IMR-90 (cell line): ENCODE results near the gene NAV2. TPM values are rescaled to one million over a fixed set of nuclear protein-coding genes. Genes with fewer than 3 reads are reported as not detected.

Experiments used
- ATAC-seq: fragments of 200-7000 bp; cut with Tn5 transposase; 2 replicates; pipeline ENCODE4 v1.9.1; 2020; ENCODE audit warnings: low read depth, mild to moderate bottlenecking, moderate library complexity
- BruUV-seq: library from RNA; stranded (reverse); fragments of 400-500 nt; replicated peaks from 2 replicates; lab custom pipeline; 2021; lab: Mats Ljungman, UMichigan
- CTCF ChIA-PET: fragments of 300-600 bp; formaldehyde crosslinking; extraction: SDS; loops from one replicate; lab custom pipeline; 2021; ENCODE audit warnings: antibody characterized with exemption; lab: Yijun Ruan, JAX
- POLR2A ChIA-PET: fragments of 300-600 bp; sonication (Branson Sonifier 250); formaldehyde crosslinking; loops from one replicate; lab custom pipeline; 2022; ENCODE audit warnings: antibody characterized with exemption; ENCODE audit not compliant: unreplicated experiment; lab: Charles Lee
- DNase-seq: peaks from one replicate; pipeline ENCODE4 v3.0.0; 2013
- H2AFZ ChIP-seq: replicated peaks from 2 replicates; pipeline ENCODE3; 2013; ENCODE audit warnings: low read length, mild to moderate bottlenecking; ENCODE audit not compliant: poor library complexity
- H2AK5ac ChIP-seq: 2 replicates; pipeline ENCODE4 v1.6.1; 2013; ENCODE audit warnings: low read depth, low read length, inconsistent platforms
- H2AK9ac ChIP-seq: replicated peaks from 2 replicates; pipeline ENCODE3; 2013; ENCODE audit warnings: mild to moderate bottlenecking, low read depth, low read length, moderate library complexity; ENCODE audit not compliant: poor library complexity
- H2BK120ac ChIP-seq: 2 replicates; pipeline ENCODE4 v1.6.1; 2013; ENCODE audit warnings: low read depth, low read length, inconsistent platforms
- H2BK15ac ChIP-seq: 3 replicates; pipeline ENCODE4 v1.6.1; 2013; ENCODE audit warnings: low read depth, low read length, inconsistent platforms
- H2BK20ac ChIP-seq: 2 replicates; pipeline ENCODE4 v1.6.1; 2013; ENCODE audit warnings: low read depth, mild to moderate bottlenecking, inconsistent platforms, low read length, moderate library complexity
- H2BK5ac ChIP-seq: 2 replicates; pipeline ENCODE4 v1.6.1; 2013; ENCODE audit warnings: mild to moderate bottlenecking, low read depth, low read length, inconsistent platforms; ENCODE audit not compliant: poor library complexity, severe bottlenecking
- H3K14ac ChIP-seq: replicated peaks from 2 replicates; pipeline ENCODE4 v1.6.1; 2013; ENCODE audit warnings: low read depth, low read length, inconsistent platforms
- H3K18ac ChIP-seq: 2 replicates; pipeline ENCODE4 v1.6.1; 2013; ENCODE audit warnings: low read depth, low read length, control low read depth
- H3K23ac ChIP-seq: 2 replicates; pipeline ENCODE4 v1.6.1; 2013; ENCODE audit warnings: low read depth, low read length, inconsistent platforms
- H3K27ac ChIP-seq: 2 replicates; pipeline ENCODE4 v1.5.1; 2013; ENCODE audit warnings: mild to moderate bottlenecking, control low read depth, low read length; ENCODE audit not compliant: insufficient read depth
- H3K27me3 ChIP-seq: 2 replicates; pipeline ENCODE4 v1.6.1; 2013; ENCODE audit warnings: low read length; ENCODE audit not compliant: control insufficient read depth, insufficient read depth
- H3K36me3 ChIP-seq: 2 replicates; pipeline ENCODE4 v1.6.1; 2013; ENCODE audit warnings: low read length, mixed read lengths; ENCODE audit not compliant: control insufficient read depth, insufficient read depth
- H3K4ac ChIP-seq: 2 replicates; pipeline ENCODE4 v1.6.1; 2013; ENCODE audit warnings: low read depth, low read length, inconsistent platforms
- H3K4me1 ChIP-seq: 2 replicates; pipeline ENCODE4 v1.6.1; 2013; ENCODE audit warnings: low read length, mixed read lengths; ENCODE audit not compliant: control insufficient read depth, insufficient read depth
- H3K4me2 ChIP-seq: 2 replicates; pipeline ENCODE4 v1.6.1; 2013; ENCODE audit warnings: low read depth, mild to moderate bottlenecking, control low read depth, low read length, moderate library complexity
- H3K4me3 ChIP-seq: 2 replicates; pipeline ENCODE4 v1.5.1; 2013; ENCODE audit warnings: low read depth, mild to moderate bottlenecking, control low read depth, low read length, moderate library complexity; ENCODE audit not compliant: insufficient read depth
- H3K56ac ChIP-seq: 2 replicates; pipeline ENCODE4 v1.6.1; 2013; ENCODE audit warnings: low read length, inconsistent platforms; ENCODE audit not compliant: insufficient read depth; ENCODE audit errors: extremely low read depth
- H3K79me1 ChIP-seq, 2 experiments: 2 replicates each; pipeline ENCODE4 v1.6.1; 2013; ENCODE audit warnings: low read length in 2 of 2, inconsistent platforms in 1 of 2, low read depth in 1 of 2
- H3K9ac ChIP-seq: 2 replicates; pipeline ENCODE4 v1.6.1; 2013; ENCODE audit warnings: low read depth, low read length, control low read depth
- H3K9me1 ChIP-seq: 2 replicates; pipeline ENCODE4 v1.6.1; 2013; ENCODE audit warnings: low read length, inconsistent platforms; ENCODE audit not compliant: insufficient read depth
- H3K9me3 ChIP-seq: 2 replicates; pipeline ENCODE4 v1.6.1; 2013; ENCODE audit warnings: low read length; ENCODE audit not compliant: control insufficient read depth, insufficient read depth
- H4K20me1 ChIP-seq: 2 replicates; pipeline ENCODE4 v1.6.1; 2013; ENCODE audit warnings: low read length, inconsistent platforms; ENCODE audit not compliant: insufficient read depth
- H4K5ac ChIP-seq: 2 replicates; pipeline ENCODE4 v1.6.1; 2013; ENCODE audit warnings: mild to moderate bottlenecking, low read depth, low read length, control low read depth
- H4K8ac ChIP-seq, 2 experiments: 2 replicates each; pipeline ENCODE4 v1.6.1; 2013; ENCODE audit warnings: low read depth in 2 of 2, low read length in 2 of 2, control low read depth in 1 of 2, inconsistent platforms in 1 of 2
- H4K91ac ChIP-seq: 2 replicates; pipeline ENCODE4 v1.6.1; 2013; ENCODE audit warnings: low read depth, low read length, inconsistent platforms; ENCODE audit not compliant: insufficient read depth
- CEBPB ChIP-seq: IDR thresholded peaks from 2 replicates; pipeline ENCODE4 v1.6.1; 2012; ENCODE audit warnings: low read depth, low read length, improper control_type of control experiment
- MAFK ChIP-seq: IDR thresholded peaks from 2 replicates; pipeline ENCODE4 v1.6.1; 2012; ENCODE audit warnings: low read depth, low read length, improper control_type of control experiment
- MXI1 ChIP-seq: IDR thresholded peaks from 2 replicates; pipeline ENCODE4 v1.6.1; 2012; ENCODE audit warnings: low read depth, mild to moderate bottlenecking, low read length, moderate library complexity, borderline replicate concordance
- POLR2A ChIP-seq: IDR thresholded peaks from 2 replicates; pipeline ENCODE4 v1.6.1; 2012; ENCODE audit warnings: mild to moderate bottlenecking, low read depth, low read length
- RCOR1 ChIP-seq: IDR thresholded peaks from 2 replicates; pipeline ENCODE4 v1.6.1; 2012; ENCODE audit warnings: mild to moderate bottlenecking, low read length, improper control_type of control experiment; ENCODE audit not compliant: insufficient replicate concordance
- USF2 ChIP-seq: fragments of 150-350 bp; IDR thresholded peaks from 2 replicates; pipeline ENCODE4 v1.6.1; 2017; ENCODE audit warnings: mild to moderate bottlenecking, antibody characterized with exemption, low read length, low read depth
- WGBS, 2 experiments: methylation state at CpG; one replicate each; pipeline versions ENCODE4 v1.1.5 to v1.1.7; 2013; ENCODE audit warnings: missing lambda C conversion rate in 2 of 2; ENCODE audit not compliant: insufficient read length in 1 of 2; ENCODE audit errors: extremely low coverage in 2 of 2; 5-methylcytosine and 5-hydroxymethylcytosine counted together
- dilution Hi-C: fragments of 300-500 bp; cut with HindIII; formaldehyde crosslinking; loops from one replicate; pipeline ENCODE4 v1.14.3; 2018; ENCODE audit warnings: low sequenced_read_pairs; ENCODE audit not compliant: unreplicated experiment
- in situ Hi-C: fragments of 300-500 bp; cut with MboI; formaldehyde crosslinking; loops from 3 replicates; pipeline ENCODE4 v1.14.3; 2019; ENCODE audit warnings: low sequenced_read_pairs, inconsistent platforms, mixed read lengths
- intact Hi-C: fragments of 100-400 bp; cut with micrococcal nuclease; formaldehyde crosslinking; loops from 2 replicates; pipeline ENCODE4 v1.10.0; 2022
- polyA plus RNA-seq, 3 experiments: library from polyadenylated mRNA; depleted of rRNA; stranded (reverse); fragments of >200 nt; gene quantifications; 2 replicates each; pipeline ENCODE4 v1.2.3, GENCODE V29; 2012; ENCODE audit warnings: low replicate concordance in 1 of 3
- total RNA-seq: library from RNA; depleted of rRNA; stranded (reverse); fragments of >200 nt; gene quantifications from 2 replicates; pipeline ENCODE4 v1.2.3, GENCODE V29; 2012

NAV2 gene
- total and polyA plus RNA-seq, 2 of the 4 experiments (the other 2 are of a cell fraction), result 4.5 to 12.6 TPM

- H4K8ac ChIP-seq, result no peak overlapping the region
- no peak overlapping the region; the same call in 2 of the 3 replicates for H2BK15ac ChIP-seq
- H3K4me3 ChIP-seq, result peak overlapping the region; percentile 38; the same call in 1 of the 2 replicates
- TF ChIP-seq CEBPB, result peak; percentile 78
- TF ChIP-seq POLR2A, result no peak
- TF ChIP-seq MAFK, result no peak
- TF ChIP-seq MXI1, result no peak
- no peak for TF ChIP-seq USF2
- no peak for TF ChIP-seq RCOR1
- intact Hi-C loops (no loop called here), dilution Hi-C loops (no loop called here), in situ Hi-C loops (no loop called here)
- no peak overlapping the region for H2AFZ ChIP-seq
- no CpG with 5 or more reads among the region's 5 CpGs for WGBS, 2 experiments
- H3K18ac ChIP-seq, result peak overlapping the region; percentile 75; the same call in 1 of the 2 replicates
- H3K9me3 ChIP-seq, result no peaks in the 10 kb centered on the region
- peaks cover 18% of the 10 kb centered on the region for H3K4me1 ChIP-seq
- BruUV-seq, result no TSS peak
- H3K36me3 ChIP-seq, result 0 out of 2 replicates have a peak, but pooled peaks cover 2% of the 10 kb centered on the region
- no peak overlapping the region for H3K14ac ChIP-seq
- no peak overlapping the region for H3K9ac ChIP-seq
- peak overlapping the region; percentile 5; the same call in 1 of the 2 replicates for H3K4ac ChIP-seq
- no peak overlapping the region for H2AK5ac ChIP-seq
- peak overlapping the region; percentile 22; the same call in 1 of the 2 replicates for H3K56ac ChIP-seq
- H3K27me3 ChIP-seq, result no peaks in the 10 kb centered on the region
- H2BK120ac ChIP-seq, result peak overlapping the region; percentile 17
- CTCF ChIA-PET, result interaction anchor here (1.2 kb wide), 1 partner anchor 9 kb away, joined by 4 read pairs; no protein-coding TSS in a partner anchor
- H3K9me1 ChIP-seq, result peaks cover 17% of the 10 kb centered on the region
- POLR2A ChIA-PET, result no interaction called here
- no peak overlapping the region for H4K91ac ChIP-seq
- peak overlapping the region; percentile 31; the same call in 1 of the 2 replicates for H4K5ac ChIP-seq
- H3K23ac ChIP-seq, result no peak overlapping the region
- H3K27ac ChIP-seq, result peak overlapping the region; percentile 72; the same call in 1 of the 2 replicates
- DNase-seq (peak; percentile 53), ATAC-seq (peak; percentile 74)
- H3K79me1 ChIP-seq, result peaks cover 19 to 20% of the 10 kb centered on the region in 2 experiments; a peak in 2 of 4 replicates
- peak overlapping the region; percentile 65 for H2BK5ac ChIP-seq
- H3K4me2 ChIP-seq, result peak overlapping the region; percentile 98
- no peak overlapping the region for H2AK9ac ChIP-seq
- peak overlapping the region; percentile 5; the same call in 1 of the 2 replicates for H2BK20ac ChIP-seq
- H4K20me1 ChIP-seq, result peaks cover 7% of the 10 kb centered on the region; the same call in 1 of the 2 replicates
Observed at GRCh38 chr11:19912115-19912957, 199.7 kb downstream of the NAV2 start.
